OCI-LY3 (cell line): ENCODE measurements around the gene CPS1.

Experiments
- H2AFZ ChIP-seq: fragments of 200-600, 300-600 bp; shearing (Covaris generic); 2 replicates; pipeline ENCODE4 v1.6.0; 2014; ENCODE audit warnings: antibody characterized with exemption, low read depth, low read length
- H3K27ac ChIP-seq: fragments of 200-600, 300-600 bp; sonication (generic); 2 replicates; pipeline ENCODE4 v1.5.1; 2014; ENCODE audit warnings: mild to moderate bottlenecking, low read length, moderate library complexity, mixed read lengths
- H3K27me3 ChIP-seq: fragments of 200-600, 300-600 bp; sonication (generic); 2 replicates; pipeline ENCODE4 v1.6.1; 2014; ENCODE audit warnings: low read depth, low read length, mixed read lengths
- H3K36me3 ChIP-seq: fragments of 200-600, 300-600 bp; sonication (generic); replicated peaks from 2 replicates; pipeline ENCODE3; 2014; ENCODE audit warnings: low read depth, low read length, mixed read lengths
- H3K4me1 ChIP-seq: fragments of 300-600, 200-600 bp; sonication (generic); 2 replicates; pipeline ENCODE4 v1.6.1; 2014; ENCODE audit warnings: low read length, mixed read lengths
- H3K4me2 ChIP-seq: fragments of 200-600, 300-600 bp; sonication (generic); 2 replicates; pipeline ENCODE4 v1.6.1; 2014; ENCODE audit warnings: low read length, mixed read lengths
- H3K4me3 ChIP-seq: fragments of 300-600, 200-600 bp; sonication (generic); 2 replicates; pipeline ENCODE4 v1.5.1; 2014; ENCODE audit warnings: antibody characterized with exemption, mild to moderate bottlenecking, low read length, moderate library complexity
- H3K79me2 ChIP-seq: fragments of 300-600, 200-600 bp; shearing (Covaris generic); 2 replicates; pipeline ENCODE4 v1.6.1; 2014; ENCODE audit warnings: mild to moderate bottlenecking, low read length, mixed read lengths
- H3K9ac ChIP-seq: fragments of 300-600, 200-600 bp; shearing (Covaris generic); 2 replicates; pipeline ENCODE4 v1.6.0; 2014; ENCODE audit warnings: mild to moderate bottlenecking, low read length, moderate library complexity
- H3K9me3 ChIP-seq: fragments of 200-600, 300-600 bp; shearing (Covaris generic); 2 replicates; pipeline ENCODE4 v1.6.1; 2014; ENCODE audit warnings: low read length, mixed read lengths; ENCODE audit not compliant: insufficient read depth
- H4K20me1 ChIP-seq: fragments of 200-600, 300-600 bp; sonication (generic); 2 replicates; pipeline ENCODE4 v1.6.1; 2016; ENCODE audit warnings: low read length, mixed read lengths; ENCODE audit not compliant: insufficient read depth
- CTCF ChIP-seq: fragments of 200-600, 300-600 bp; sonication (generic); IDR thresholded peaks from 2 replicates; pipeline ENCODE4 v1.5.1; 2014; ENCODE audit warnings: antibody characterized with exemption, low read length, low read depth
- EZH2phosphoT487 ChIP-seq: fragments of 200-600 bp; shearing (Covaris generic); IDR thresholded peaks from 2 replicates; pipeline ENCODE4 v1.6.1; 2018; ENCODE audit warnings: antibody characterized with exemption, mixed run types, low read depth

CPS1 gene

GRCh38 chr2:210546424-210547208 lies 9.8 kb upstream of the CPS1 start:
- H3K9me3 ChIP-seq: no peaks in the 10 kb centered on the region
- no peaks in the 10 kb centered on the region for H4K20me1 ChIP-seq
- no peak overlapping the region for H2AFZ ChIP-seq
- no peaks in the 10 kb centered on the region for H3K27me3 ChIP-seq
- no peaks in the 10 kb centered on the region for H3K4me1 ChIP-seq
- H3K4me2 ChIP-seq: no peak overlapping the region
- no peaks in the 10 kb centered on the region for H3K79me2 ChIP-seq
- TF ChIP-seq EZH2phosphoT487: no peak
- no peak for TF ChIP-seq CTCF
- H3K27ac ChIP-seq: no peak overlapping the region
- no peak overlapping the region for H3K9ac ChIP-seq
- H3K36me3 ChIP-seq: no peaks in the 10 kb centered on the region
- no peak overlapping the region for H3K4me3 ChIP-seq

GRCh38 chr2:210548031-210548430 lies 8.4 kb upstream of the CPS1 start:
- TF ChIP-seq CTCF (no peak), EZH2phosphoT487 (no peak)
- H3K9ac ChIP-seq: no peak overlapping the region
- H3K4me3 ChIP-seq: no peak overlapping the region
- H3K4me2 ChIP-seq: no peak overlapping the region
- H2AFZ ChIP-seq: no peak overlapping the region
- no peaks in the 10 kb centered on the region for H4K20me1 ChIP-seq
- H3K9me3 ChIP-seq: no peaks in the 10 kb centered on the region
- no peaks in the 10 kb centered on the region for H3K79me2 ChIP-seq
- H3K27me3 ChIP-seq: no peaks in the 10 kb centered on the region
- no peak overlapping the region for H3K27ac ChIP-seq
- no peaks in the 10 kb centered on the region for H3K4me1 ChIP-seq
- H3K36me3 ChIP-seq: no peaks in the 10 kb centered on the region

- no peaks in the 10 kb centered on the region for H3K79me2 ChIP-seq
- H3K36me3 ChIP-seq: no peaks in the 10 kb centered on the region
- no peak overlapping the region for H3K4me3 ChIP-seq
- no peak overlapping the region for H3K27ac ChIP-seq
- H2AFZ ChIP-seq: no peak overlapping the region
- H3K4me2 ChIP-seq: no peak overlapping the region
- H3K9me3 ChIP-seq: no peaks in the 10 kb centered on the region
- H4K20me1 ChIP-seq: no peaks in the 10 kb centered on the region
- no peak overlapping the region for H3K9ac ChIP-seq
- no peaks in the 10 kb centered on the region for H3K27me3 ChIP-seq
- no peaks in the 10 kb centered on the region for H3K4me1 ChIP-seq
- TF ChIP-seq EZH2phosphoT487: no peak
- no peak for TF ChIP-seq CTCF
Observed at GRCh38 chr2:210548878-210549384, 7.5 kb upstream of the CPS1 start.

- Histone ChIP-seq H3K4me1 (no peaks in the 10 kb centered on the region; the same call in 1 of the 2 replicates), H3K27ac (no peak overlapping the region), H3K36me3 (no peaks in the 10 kb centered on the region), H4K20me1 (no peaks in the 10 kb centered on the region), H3K9ac (no peak overlapping the region), H3K4me2 (no peak overlapping the region), H3K79me2 (no peaks in the 10 kb centered on the region), H3K27me3 (no peaks in the 10 kb centered on the region), H3K4me3 (no peak overlapping the region), H3K9me3 (no peaks in the 10 kb centered on the region), H2AFZ (no peak overlapping the region)
- TF ChIP-seq CTCF: no peak
- TF ChIP-seq EZH2phosphoT487: no peak
Observed at GRCh38 chr2:210551001-210551400, 5.4 kb upstream of the CPS1 start.
